GM18499 (cell line): ENCODE measurements around the gene UBALD1.
A peak's percentile ranks its signal among the peaks of the same experiment; 100 is the strongest.

ENCODE experiments used
- ATAC-seq: cut with Tn5 transposase; IDR thresholded peaks from one replicate; pipeline ENCODE4 v1.9.1; 2021; ENCODE audit warnings: moderate number of reproducible peaks; ENCODE audit not compliant: insufficient read depth, unreplicated experiment

Gene UBALD1

GRCh38 chr16:4646773-4647643 is 32.3 kb upstream of the UBALD1 start:
- no peak for ATAC-seq

DNA sequence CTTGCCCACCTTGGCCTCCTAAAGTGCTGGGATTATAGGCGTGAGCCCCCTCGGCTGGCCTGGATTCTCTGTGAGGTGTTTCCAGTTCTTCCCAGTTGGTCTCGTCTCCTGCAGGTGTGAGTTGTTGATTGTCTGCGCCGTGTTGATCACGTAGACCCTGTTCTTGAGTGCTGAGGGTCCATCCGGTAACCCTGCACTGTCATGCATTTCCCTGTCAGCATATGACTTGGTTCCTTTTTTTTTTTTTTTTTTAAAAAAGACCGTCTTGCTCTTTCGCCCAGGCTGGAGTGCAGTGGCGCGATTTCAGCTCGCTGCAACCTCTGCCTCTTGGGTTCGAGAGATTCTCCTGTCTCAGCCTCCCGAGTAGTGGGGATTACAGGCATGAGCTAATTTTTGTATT is 27.2 kb upstream of the UBALD1 start:
- no peak for ATAC-seq

DNA sequence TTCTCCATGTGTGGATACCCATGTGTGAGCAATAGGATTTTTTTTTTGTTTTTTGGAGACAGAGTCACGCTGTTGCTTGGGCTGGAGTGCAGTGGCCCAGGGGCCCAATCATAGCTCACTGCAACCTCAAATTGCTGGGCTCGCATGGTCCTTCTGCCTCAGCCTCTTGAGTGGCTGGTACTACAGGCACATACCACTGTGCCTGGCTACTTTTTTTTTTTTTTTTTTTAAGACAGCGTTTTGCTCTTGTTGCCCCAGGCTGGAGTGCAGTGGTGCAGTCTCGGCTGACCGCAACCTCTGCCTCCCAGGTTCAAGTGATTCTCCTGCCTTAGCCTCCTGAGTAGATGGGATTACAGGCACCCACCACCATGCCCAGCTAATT is 26.6 kb upstream of the UBALD1 start:
- ATAC-seq: no peak

- no peak for ATAC-seq
Measured at GRCh38 chr16:4640572-4641305, 26.1 kb upstream of the UBALD1 start.

DNA sequence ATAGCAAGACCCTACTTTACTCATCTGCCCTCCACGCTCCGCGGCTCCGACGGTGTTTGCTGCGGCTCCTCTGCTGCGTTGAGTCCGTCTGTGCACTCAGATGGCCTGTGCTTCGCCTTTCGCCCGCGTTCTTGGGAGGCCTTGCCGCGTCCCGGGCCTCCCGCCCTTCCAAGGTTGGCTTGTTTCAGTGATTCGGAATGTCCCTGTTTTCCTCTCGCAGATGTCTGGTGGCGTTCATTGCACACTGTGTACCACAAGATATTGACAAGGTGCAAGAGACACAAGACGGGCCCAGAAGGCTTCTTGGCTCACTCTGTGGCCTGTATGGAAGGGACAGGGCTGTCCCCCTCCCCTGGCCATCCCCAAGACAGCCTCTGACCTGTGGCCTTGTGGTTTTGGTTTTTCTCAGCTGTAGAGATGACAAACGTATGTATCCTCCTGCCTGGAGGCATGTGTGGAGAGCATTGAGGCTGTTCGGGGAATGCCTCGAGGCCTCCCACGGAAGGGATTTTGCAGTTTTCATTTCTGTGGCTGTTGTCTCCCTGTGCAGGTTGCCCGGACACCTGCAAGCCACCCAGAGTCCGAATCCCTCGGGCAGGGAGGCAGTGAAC is 25.3 kb upstream of the UBALD1 start:
- ATAC-seq: no peak

DNA sequence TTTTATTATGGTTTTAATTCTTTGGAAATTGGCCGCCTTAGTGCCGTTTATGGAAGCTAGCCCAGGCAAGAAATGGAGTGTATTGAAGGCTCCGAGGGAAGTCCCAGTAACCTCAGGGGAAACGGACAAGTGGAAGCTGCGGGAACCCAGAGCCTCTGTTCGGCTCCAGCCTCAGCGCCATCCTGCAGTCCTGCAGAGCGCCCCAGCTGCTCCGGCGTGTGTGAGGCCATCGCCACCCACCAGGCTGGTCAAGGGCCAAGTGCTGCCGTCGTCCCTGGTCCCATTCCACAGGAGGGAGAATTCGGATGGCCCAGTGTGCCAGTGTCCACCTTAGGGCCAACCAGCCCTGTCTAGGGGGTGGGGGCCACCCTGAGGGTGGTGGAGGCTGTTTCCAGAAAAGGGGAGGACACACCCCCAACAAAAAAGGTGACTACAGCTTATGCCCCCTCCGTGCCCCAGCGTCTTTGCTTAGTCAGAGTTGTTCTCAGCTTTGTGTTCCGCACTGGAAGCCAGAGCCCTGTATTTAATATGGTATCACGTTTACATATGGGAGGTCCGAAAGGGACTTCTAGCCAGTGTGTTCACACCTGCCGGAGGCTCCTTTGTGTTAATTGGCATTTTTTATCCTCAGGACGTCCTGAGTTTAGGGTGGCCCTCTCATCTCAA is 22.9 kb upstream of the UBALD1 start:
- no peak for ATAC-seq

GRCh38 chr16:4636196-4636595 is 21.5 kb upstream of the UBALD1 start:
- ATAC-seq: no peak

DNA sequence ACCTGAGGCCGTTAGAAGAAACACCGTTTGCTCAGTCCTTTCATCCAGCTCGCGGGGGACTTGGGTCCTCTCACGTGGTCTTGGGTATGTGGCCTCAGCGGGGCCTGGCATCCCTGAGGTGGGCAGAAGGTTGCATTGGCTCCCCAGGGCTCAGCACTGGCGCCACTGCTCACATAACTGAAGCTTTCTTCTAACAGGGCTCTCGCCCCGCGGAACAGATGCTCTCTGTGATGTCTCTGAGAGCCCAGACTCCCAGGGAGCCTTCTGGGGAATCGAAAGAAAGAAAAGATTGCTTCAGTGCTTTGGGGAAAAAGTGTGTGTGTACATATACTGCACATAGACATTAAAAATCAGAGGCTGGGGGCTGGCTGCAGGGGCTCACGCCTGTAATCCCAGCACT is 20.1 kb upstream of the UBALD1 start:
- ATAC-seq: no peak

GRCh38 chr16:4633910-4634635 is 19.4 kb upstream of the UBALD1 start:
- ATAC-seq: no peak

- no peak for ATAC-seq
Measured at GRCh38 chr16:4631444-4631843, 16.8 kb upstream of the UBALD1 start.

GRCh38 chr16:4628283-4628682 is 13.6 kb upstream of the UBALD1 start:
- ATAC-seq: no peak

DNA sequence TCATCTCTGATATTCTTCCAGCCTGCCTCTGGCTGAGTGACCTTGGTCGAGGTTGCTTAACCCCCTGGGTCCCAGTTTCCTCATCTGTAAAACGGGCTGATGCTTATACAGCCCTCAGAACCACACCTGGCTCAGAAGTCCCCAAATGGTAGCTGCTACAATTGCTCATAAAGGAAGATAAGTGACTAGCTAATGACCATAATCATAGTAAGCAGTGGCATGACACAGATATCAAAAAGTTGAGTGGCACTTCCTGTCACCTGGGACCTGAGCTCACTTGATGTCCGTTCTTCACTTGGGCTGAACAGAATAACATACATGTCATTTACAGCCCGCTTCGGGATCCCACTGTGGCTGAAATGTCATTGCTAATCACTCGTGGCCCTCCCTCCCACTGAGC is 11.7 kb upstream of the UBALD1 start:
- no peak for ATAC-seq

- peak; percentile 19 for ATAC-seq
Measured at GRCh38 chr16:4625560-4626159, 11.0 kb upstream of the UBALD1 start.

DNA sequence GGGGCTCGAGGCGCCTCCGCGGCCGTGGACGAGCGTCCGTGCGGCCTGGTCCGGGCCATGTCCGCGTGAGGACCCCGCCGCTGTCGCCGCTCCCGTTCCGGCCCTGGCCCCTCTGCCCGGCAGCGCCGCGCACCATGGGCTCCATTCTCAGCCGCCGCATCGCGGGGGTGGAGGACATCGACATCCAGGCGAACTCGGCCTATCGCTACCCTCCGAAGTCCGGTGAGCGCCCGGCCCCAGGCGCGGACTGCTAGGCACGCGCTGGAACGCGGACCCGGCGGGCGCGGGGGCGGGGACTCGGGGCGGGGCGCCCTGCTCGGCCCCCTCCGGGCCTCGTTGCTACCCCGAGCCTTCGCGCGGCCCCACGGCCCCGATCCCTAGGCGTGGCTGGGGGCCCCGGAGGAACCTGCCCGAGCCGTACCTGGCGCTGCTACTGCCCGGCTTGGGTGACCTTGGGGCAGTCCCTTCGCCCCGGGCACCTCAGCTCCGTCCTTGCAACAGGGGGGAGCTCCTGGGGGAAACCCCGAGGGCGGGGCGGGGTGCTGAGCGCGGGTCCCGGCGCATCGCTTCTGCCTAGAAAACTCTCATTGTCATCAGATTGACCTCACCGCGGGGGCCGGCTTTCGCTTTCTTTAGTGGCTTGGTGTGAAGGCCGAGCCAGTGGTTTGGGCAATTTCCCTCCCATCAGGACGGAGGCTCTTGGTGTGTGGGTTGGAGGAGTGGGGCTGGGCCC is 10.3 kb upstream of the UBALD1 start:
- peak; percentile 48 for ATAC-seq

DNA sequence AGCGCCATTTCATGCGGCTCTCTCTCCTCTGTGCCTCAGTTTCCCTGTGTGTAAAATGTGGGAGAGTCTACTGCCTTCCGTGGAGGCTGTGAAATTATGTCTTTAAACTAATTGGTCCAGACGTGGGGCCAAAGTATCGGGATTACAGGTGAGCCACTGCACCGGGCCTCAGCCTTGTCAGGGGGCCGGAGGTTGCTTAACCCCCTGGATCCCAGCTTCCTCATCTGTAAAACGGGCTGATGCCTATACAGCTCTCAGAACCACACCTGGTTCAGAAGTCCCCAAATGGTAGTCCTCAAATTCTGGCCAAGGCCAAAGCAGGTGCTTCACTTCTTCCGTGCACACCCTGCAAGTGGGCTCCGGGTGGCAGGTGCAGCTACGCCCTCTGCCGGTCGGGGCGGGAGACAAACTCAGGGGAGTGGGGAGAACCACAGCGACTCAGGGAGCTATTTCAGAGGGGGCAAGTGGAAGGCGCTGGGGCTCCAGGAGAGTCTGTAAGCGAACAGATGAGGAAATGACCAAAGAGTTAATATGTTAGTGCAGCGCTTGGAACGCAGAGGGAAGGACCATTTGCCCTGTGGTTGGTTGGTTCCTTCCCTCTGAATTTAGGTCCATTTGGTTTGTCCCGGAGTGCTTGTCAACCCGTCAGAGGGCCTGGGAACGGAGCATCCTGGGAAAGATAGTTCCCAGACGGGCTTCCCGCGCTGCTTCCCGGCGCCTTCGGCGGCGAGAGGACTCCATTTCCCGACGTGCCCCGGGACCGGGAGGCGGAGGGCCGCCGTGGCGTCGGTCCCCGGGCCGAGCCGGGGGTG is 9.5 kb upstream of the UBALD1 start, which contains the start of gene MGRN1:
Gene MGRN1 (plus strand): TSS at position 812 of the 812 bp plus-strand sequence. CDS start 135 bp downstream, outside the sequence.
- ATAC-seq: peak; percentile 32

- ATAC-seq: no peak
Measured at GRCh38 chr16:4623593-4623992, 8.9 kb upstream of the UBALD1 start.

GRCh38 chr16:4618645-4619418 is 4.1 kb upstream of the UBALD1 start:
- no peak for ATAC-seq
